Measurements from ENCODE around the gene SRRD. TPM values are rescaled to one million over a fixed set of nuclear protein-coding genes. Genes with fewer than 3 reads are reported as not detected.
"Not testable (repeated sequence)": the region's sequence is repeated elsewhere in the genome, so short reads cannot be mapped to it uniquely, and the experiment has no call there.

SRRD gene
- total RNA-seq, 1 donor = 13.3 TPM

DNA sequence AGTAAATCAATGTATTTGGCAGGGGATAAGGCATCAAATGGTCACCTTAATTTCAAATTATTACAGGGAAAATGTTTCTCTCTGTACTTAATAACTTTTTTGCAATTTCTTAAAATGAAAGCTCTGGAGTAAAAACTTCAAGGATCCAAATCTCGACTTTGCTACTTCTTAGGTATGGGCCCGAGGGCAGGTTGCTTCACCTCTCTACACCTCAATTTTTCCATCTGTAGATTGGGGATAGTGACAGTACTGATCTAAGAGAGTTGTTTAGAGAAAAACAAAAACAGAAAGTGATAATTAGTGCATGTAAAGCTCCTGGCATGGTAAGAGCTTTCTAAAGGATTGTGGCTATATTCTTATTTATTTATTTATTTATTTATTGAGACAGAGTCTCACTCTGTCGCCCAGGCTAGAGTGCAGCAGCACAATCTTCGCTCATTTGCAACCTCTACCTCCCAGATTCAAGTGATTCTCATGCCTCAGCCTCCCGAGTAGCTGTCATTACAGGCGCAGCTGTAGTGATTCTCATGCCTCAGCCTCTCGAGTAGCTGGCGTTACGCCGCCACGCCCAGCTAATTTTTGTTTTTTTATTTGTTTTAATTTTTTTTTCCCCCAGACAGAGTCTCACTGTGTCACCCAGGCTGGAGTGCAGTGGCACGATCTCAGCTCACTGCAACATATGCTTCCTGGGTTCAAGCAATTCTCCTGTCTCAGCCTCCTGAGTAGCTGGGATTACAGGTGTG is 30.9 kb downstream of the SRRD start:
- Histone ChIP-seq H3K4me1 (ENCODE audit: insufficient read depth, low read length) (peaks cover 20% of the 10 kb centered on the region), H3K9me3 (ENCODE audit: low read depth, low read length) (no peaks in the 10 kb centered on the region), H3K27me3 (ENCODE audit: insufficient read depth, low read length) (no peaks in the 10 kb centered on the region), H3K4me3 (ENCODE audit: low read length) (no peak overlapping the region)

DNA sequence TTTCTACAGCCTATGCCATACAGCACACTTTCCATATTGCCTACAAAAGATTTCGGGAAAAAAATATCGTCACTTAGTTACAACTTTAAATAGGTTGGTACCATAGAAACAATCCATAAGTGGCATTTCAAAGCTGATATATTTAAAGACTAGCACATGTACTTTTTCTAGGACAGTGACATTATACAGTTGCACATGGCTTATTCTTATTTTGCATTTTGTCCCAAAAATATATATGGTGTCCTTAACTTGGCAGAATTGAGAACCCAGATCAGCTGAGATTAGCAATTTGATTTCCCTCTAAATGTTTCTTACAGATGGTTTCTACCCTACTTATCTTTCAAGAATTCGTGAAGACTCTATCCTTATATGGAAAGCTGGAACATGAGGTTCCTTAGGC is 32.3 kb downstream of the SRRD start:
- Histone ChIP-seq H3K4me1 (ENCODE audit: insufficient read depth, low read length) (peaks cover 17% of the 10 kb centered on the region), H3K4me3 (ENCODE audit: low read length) (no peak overlapping the region), H3K9me3 (ENCODE audit: low read depth, low read length) (no peaks in the 10 kb centered on the region), H3K27me3 (ENCODE audit: insufficient read depth, low read length) (no peaks in the 10 kb centered on the region)

DNA sequence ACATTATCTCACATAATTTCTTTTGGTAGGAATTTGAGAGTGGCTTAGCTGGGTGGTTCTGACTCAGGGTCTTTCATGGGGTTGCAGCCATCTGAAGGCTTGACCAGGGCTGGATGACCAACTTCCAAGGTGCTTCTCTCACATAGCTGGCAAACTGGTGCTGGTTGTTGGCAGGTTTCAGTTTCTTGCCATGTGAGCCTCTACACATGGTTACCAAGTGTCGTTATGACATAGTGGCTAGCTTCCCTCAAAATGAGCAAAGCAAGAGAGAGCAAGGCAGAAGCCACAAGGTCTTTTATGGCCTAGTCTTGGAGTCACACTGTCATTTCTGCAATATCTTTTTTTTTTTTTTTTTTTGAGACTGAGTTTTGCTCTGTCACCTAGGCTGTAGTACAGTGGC is 32.8 kb downstream of the SRRD start:
- Histone ChIP-seq H3K27me3 (ENCODE audit: insufficient read depth, low read length) (no peaks in the 10 kb centered on the region), H3K4me3 (ENCODE audit: low read length) (no peak overlapping the region), H3K4me1 (ENCODE audit: insufficient read depth, low read length) (peaks cover 12% of the 10 kb centered on the region), H3K9me3 (ENCODE audit: low read depth, low read length) (no peaks in the 10 kb centered on the region)

GRCh38 chr22:26517429-26517828 is 33.8 kb downstream of the SRRD start:
- no peak overlapping the region for H3K4me3 ChIP-seq (ENCODE audit: low read length)
- H3K27me3 ChIP-seq (ENCODE audit: insufficient read depth, low read length) = no peaks in the 10 kb centered on the region
- peaks cover 8% of the 10 kb centered on the region for H3K4me1 ChIP-seq (ENCODE audit: insufficient read depth, low read length)
- H3K9me3 ChIP-seq (ENCODE audit: low read depth, low read length) = no peaks in the 10 kb centered on the region

DNA sequence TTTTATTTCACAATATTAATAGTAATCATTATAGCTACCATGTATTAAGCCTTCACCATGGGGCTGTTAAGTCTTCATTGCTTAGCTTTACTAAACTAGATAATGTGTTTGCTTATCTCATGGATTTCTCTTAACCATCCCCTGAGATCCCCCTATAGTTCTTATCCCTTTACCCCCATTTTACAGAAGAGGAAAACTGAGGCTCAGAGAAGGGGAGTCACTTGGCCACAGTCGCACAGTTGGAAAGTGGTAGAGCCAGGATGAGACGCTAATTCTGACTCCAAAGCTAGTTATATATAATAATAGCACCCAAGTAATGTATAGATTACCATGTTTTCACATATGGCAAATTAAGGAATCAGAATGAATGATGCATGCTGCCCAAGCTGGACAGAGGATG is 38.3 kb downstream of the SRRD start:
- no peaks in the 10 kb centered on the region for H3K27me3 ChIP-seq (ENCODE audit: insufficient read depth, low read length)
- H3K4me3 ChIP-seq (ENCODE audit: low read length) = no peak overlapping the region
- H3K4me1 ChIP-seq (ENCODE audit: insufficient read depth, low read length) = no peaks in the 10 kb centered on the region
- H3K9me3 ChIP-seq (ENCODE audit: low read depth, low read length) = no peaks in the 10 kb centered on the region

DNA sequence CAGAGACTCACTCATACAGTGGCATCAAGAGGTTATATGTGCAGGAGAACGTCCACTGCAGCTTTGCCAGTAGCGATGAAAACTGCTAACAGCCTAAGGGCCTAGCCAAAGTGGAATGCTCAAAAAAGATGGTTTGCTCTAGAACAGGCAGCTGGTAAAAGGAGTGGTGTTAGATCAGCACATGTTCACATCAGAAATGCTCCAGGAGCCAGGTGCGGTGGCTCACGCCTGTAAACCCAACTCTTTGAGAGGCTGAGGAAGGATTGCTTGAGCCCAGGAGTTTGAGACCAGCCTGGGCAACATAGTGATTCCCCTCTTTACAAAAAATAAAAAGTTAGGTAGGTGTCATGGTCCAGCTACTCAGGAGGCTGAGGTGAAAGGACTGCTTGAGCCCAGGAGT is 38.9 kb downstream of the SRRD start:
- Histone ChIP-seq H3K9me3 (ENCODE audit: low read depth, low read length) (no peaks in the 10 kb centered on the region), H3K27me3 (ENCODE audit: insufficient read depth, low read length) (no peaks in the 10 kb centered on the region), H3K4me1 (ENCODE audit: insufficient read depth, low read length) (no peaks in the 10 kb centered on the region), H3K4me3 (ENCODE audit: low read length) (no peak overlapping the region)

DNA sequence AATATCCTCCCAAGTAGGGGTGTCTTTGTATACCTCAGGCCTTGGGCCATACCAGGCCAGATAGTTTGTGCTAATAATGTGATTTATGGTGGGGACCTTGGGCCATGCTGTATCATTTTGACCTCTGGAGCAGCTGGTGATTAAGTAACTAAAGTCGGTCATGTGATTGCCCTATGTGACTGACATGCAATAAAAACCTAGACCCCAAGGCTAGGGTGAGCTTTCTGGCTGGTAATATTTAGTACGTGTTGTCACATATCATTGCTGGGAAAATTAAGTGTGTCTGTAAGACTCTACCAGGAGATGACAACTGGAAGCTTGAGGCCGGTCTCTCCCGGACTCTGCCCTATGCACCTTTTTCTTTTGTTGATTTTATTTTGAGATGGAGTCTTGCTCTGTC is 41.2 kb downstream of the SRRD start:
- H3K9me3 ChIP-seq (ENCODE audit: low read depth, low read length) = no peaks in the 10 kb centered on the region
- peaks cover 11% of the 10 kb centered on the region for H3K4me1 ChIP-seq (ENCODE audit: insufficient read depth, low read length)
- H3K4me3 ChIP-seq (ENCODE audit: low read length) = no peak overlapping the region
- H3K27me3 ChIP-seq (ENCODE audit: insufficient read depth, low read length) = no peaks in the 10 kb centered on the region

DNA sequence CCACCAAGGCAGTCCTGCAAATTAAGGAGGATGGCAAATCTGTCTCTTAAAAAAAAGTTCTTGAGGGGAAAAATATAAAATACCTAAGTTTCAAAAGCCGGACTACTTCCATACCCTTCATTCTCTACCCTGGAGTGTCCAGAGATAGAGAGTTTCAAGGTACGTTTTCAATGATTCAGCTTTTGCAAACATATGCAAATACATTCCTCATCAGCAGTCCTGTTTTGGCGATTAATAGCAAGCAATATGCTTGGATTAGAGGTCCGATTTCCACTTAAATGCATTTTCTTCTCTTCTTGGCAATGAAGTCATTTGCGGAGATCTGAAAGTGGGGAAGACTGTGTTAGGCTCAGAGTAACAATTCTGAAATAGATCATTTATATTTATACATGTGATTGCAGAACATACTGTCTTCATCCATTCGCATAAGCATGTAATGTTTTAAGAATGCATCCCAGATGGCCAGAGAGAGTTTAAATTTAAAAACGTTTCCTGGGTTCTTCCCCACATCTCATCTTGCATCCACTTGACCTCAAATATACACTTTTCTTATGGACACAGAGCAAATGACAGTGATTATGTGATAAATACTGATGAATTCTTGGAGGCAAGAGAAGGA is 42.4 kb downstream of the SRRD start:
- Histone ChIP-seq H3K9me3 (ENCODE audit: low read depth, low read length) (no peaks in the 10 kb centered on the region), H3K4me1 (ENCODE audit: insufficient read depth, low read length) (peaks cover 15% of the 10 kb centered on the region), H3K4me3 (ENCODE audit: low read length) (no peak overlapping the region), H3K27me3 (ENCODE audit: insufficient read depth, low read length) (no peaks in the 10 kb centered on the region)

- no peak overlapping the region for H3K4me3 ChIP-seq (ENCODE audit: low read length)
- no peaks in the 10 kb centered on the region for H3K9me3 ChIP-seq (ENCODE audit: low read depth, low read length)
- no peaks in the 10 kb centered on the region for H3K27me3 ChIP-seq (ENCODE audit: insufficient read depth, low read length)
- peaks cover 15% of the 10 kb centered on the region for H3K4me1 ChIP-seq (ENCODE audit: insufficient read depth, low read length)
Measured at GRCh38 chr22:26527167-26527566, 43.5 kb downstream of the SRRD start.

GRCh38 chr22:26527574-26528465 is 44.1 kb downstream of the SRRD start:
- no peak overlapping the region for H3K4me3 ChIP-seq (ENCODE audit: low read length)
- no peaks in the 10 kb centered on the region for H3K27me3 ChIP-seq (ENCODE audit: insufficient read depth, low read length)
- no peaks in the 10 kb centered on the region for H3K9me3 ChIP-seq (ENCODE audit: low read depth, low read length)
- peaks cover 15% of the 10 kb centered on the region for H3K4me1 ChIP-seq (ENCODE audit: insufficient read depth, low read length)

DNA sequence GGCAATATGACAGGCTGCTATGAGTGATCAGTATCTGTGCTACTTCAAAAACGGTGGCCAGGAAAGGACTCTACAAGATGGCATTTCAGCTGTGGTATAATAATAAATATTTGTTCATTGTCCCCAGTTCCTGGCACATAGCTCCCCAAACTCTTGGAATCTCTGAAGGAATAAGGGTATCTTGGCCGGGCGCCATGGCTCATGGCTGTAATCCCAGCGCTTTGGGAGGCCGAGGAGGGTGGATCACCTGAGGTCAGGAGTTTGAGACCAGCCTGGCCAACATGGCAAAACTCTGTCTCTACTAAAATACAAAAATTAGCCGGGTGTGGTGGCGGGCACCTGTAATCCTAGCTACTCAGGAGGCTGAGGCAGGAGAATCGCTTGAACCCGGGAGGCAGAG is 44.8 kb downstream of the SRRD start:
- peaks cover 15% of the 10 kb centered on the region for H3K4me1 ChIP-seq (ENCODE audit: insufficient read depth, low read length)
- H3K4me3 ChIP-seq (ENCODE audit: low read length); H3K27me3 ChIP-seq (ENCODE audit: insufficient read depth, low read length); H3K9me3 ChIP-seq (ENCODE audit: low read depth, low read length): not testable (repeated sequence)

DNA sequence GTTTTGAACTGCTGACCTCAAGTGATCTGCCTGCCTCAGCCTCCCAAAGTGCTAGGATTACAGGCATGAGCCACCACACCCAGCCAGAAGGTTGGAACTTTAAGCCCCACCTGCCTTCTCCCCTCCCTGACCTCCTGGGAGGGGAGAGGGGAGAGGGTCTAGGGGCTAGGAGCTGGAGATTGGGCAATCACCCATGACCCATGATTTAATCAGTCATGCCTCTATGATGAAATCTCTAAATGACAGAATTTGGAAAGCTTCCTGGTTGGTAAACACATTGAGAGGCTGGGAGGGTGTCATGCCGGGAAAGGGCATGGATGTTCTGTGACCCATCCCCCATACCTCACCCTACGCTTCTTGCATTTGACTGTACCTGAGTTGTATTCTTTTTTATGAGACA is 45.7 kb downstream of the SRRD start:
- H3K4me1 ChIP-seq (ENCODE audit: insufficient read depth, low read length) = peaks cover 19% of the 10 kb centered on the region
- H3K27me3 ChIP-seq (ENCODE audit: insufficient read depth, low read length) = no peaks in the 10 kb centered on the region
- no peak overlapping the region for H3K4me3 ChIP-seq (ENCODE audit: low read length)
- no peaks in the 10 kb centered on the region for H3K9me3 ChIP-seq (ENCODE audit: low read depth, low read length)

DNA sequence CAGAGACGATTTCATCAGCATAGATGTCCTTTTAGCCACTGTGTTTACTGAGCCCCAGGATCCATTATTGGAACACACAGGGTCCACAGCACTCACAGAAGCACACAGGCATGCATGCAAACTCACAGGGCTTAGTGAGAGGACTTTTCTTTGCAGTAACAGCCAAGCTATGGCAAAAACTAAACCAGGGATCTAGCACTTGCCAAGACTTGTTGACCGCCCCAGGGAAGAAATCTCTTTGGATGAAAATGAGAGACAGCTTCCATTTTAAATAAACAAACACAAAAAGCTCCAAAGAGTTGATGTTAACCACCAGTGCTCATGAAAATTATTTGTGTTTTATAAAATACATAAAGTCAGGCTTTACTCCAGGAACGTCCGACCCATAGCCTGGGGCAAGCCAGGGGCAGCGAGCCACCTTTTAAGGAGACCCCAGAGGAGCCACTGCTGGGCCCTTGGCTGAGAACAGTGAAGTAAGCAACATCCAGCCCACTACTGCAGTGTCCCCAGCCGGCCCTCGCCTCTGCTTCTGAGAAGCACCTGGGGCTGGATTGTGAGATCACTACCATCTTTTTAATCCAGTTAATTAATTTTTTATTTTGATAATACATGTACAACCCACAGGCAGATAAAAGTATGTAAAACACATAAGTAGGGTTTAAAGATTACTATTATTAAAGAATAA is 50.6 kb downstream of the SRRD start:
- Histone ChIP-seq H3K4me3 (ENCODE audit: low read length) (no peak overlapping the region), H3K4me1 (ENCODE audit: insufficient read depth, low read length) (peaks cover 28% of the 10 kb centered on the region), H3K9me3 (ENCODE audit: low read depth, low read length) (no peaks in the 10 kb centered on the region), H3K27me3 (ENCODE audit: insufficient read depth, low read length) (no peaks in the 10 kb centered on the region)

GRCh38 chr22:26534874-26535602 is 51.4 kb downstream of the SRRD start:
- Histone ChIP-seq H3K9me3 (ENCODE audit: low read depth, low read length) (no peaks in the 10 kb centered on the region), H3K4me3 (ENCODE audit: low read length) (no peak overlapping the region), H3K27me3 (ENCODE audit: insufficient read depth, low read length) (no peaks in the 10 kb centered on the region), H3K4me1 (ENCODE audit: insufficient read depth, low read length) (peaks cover 21% of the 10 kb centered on the region)
